OCI-LY7 (cell line): Measurements from ENCODE around the gene SPEF1. TPM values are rescaled to one million over a fixed set of nuclear protein-coding genes. Genes with fewer than 3 reads are reported as not detected.

Source experiments
- BruUV-seq: library from RNA; stranded (reverse); fragments of 400-500 nt; replicated peaks from 2 replicates; lab custom pipeline; 2021; lab: Mats Ljungman, UMichigan
- CTCF ChIA-PET: fragments of 300-600 bp; sonication (Branson Sonifier 250); formaldehyde crosslinking; loops from one replicate; lab custom pipeline; 2022; ENCODE audit warnings: antibody characterized with exemption; ENCODE audit not compliant: unreplicated experiment; lab: Charles Lee
- POLR2A ChIA-PET: fragments of 300-600 bp; sonication (Branson Sonifier 250); formaldehyde crosslinking; loops from one replicate; lab custom pipeline; 2022; ENCODE audit warnings: antibody characterized with exemption; lab: Charles Lee
- DNase-seq: peaks from one replicate; pipeline ENCODE4 v3.0.0-alpha.2; 2015; ENCODE audit warnings: low spot score
- H2AFZ ChIP-seq: fragments of 200-600 bp; sonication (generic), shearing (Covaris generic); 2 replicates; pipeline ENCODE4 v1.6.1; 2014; ENCODE audit warnings: mild to moderate bottlenecking, antibody characterized with exemption, low read length, moderate library complexity
- H3K27ac ChIP-seq: fragments of 200-600 bp; sonication (generic); 2 replicates; pipeline ENCODE4 v1.5.1; 2014; ENCODE audit warnings: mixed run types, low read depth, mild to moderate bottlenecking, moderate library complexity, low read length, inconsistent platforms; ENCODE audit not compliant: poor library complexity, severe bottlenecking
- H3K36me3 ChIP-seq: fragments of 200-600 bp; sonication (generic); 2 replicates; pipeline ENCODE4 v1.6.1; 2014; ENCODE audit warnings: mild to moderate bottlenecking, antibody characterized with exemption, low read length, moderate library complexity, mixed read lengths; ENCODE audit not compliant: insufficient read depth
- H3K4me1 ChIP-seq: fragments of 200-600 bp; sonication (generic); 2 replicates; pipeline ENCODE4 v1.5.1; 2014; ENCODE audit warnings: mild to moderate bottlenecking, low read length; ENCODE audit not compliant: insufficient read depth, poor library complexity, severe bottlenecking
- H3K4me2 ChIP-seq: fragments of 200-600 bp; sonication (generic); 2 replicates; pipeline ENCODE4 v1.6.1; 2014; ENCODE audit warnings: mild to moderate bottlenecking, low read length
- H3K4me3 ChIP-seq: fragments of 200-600 bp; sonication (generic); 2 replicates; pipeline ENCODE4 v1.5.1; 2014; ENCODE audit warnings: mild to moderate bottlenecking, low read depth, low read length; ENCODE audit not compliant: poor library complexity, severe bottlenecking
- H3K79me2 ChIP-seq: fragments of 200-600 bp; sonication (generic); 2 replicates; pipeline ENCODE4 v1.6.1; 2016; ENCODE audit warnings: low read depth, mild to moderate bottlenecking, low read length, moderate library complexity, mixed read lengths; ENCODE audit not compliant: insufficient read depth
- H3K9me2 ChIP-seq: fragments of 200-600 bp; sonication (generic); 2 replicates; pipeline ENCODE4 v1.6.1; 2016; ENCODE audit warnings: mild to moderate bottlenecking, low read length, mixed read lengths; ENCODE audit not compliant: insufficient read depth
- H3K9me3 ChIP-seq: fragments of 200-600 bp; sonication (generic); 2 replicates; pipeline ENCODE4 v1.6.1; 2014; ENCODE audit warnings: mild to moderate bottlenecking, mixed run types, low read length, mixed read lengths
- H4K20me1 ChIP-seq: fragments of 200-600 bp; sonication (generic); 2 replicates; pipeline ENCODE4 v1.6.1; 2014; ENCODE audit warnings: mild to moderate bottlenecking, antibody characterized with exemption, low read length, moderate library complexity, mixed read lengths; ENCODE audit not compliant: insufficient read depth
- EZH2phosphoT487 ChIP-seq: fragments of 200-600 bp; sonication (generic); IDR thresholded peaks from 2 replicates; pipeline ENCODE4 v1.6.1; 2018; ENCODE audit warnings: low read depth, borderline replicate concordance, mild to moderate bottlenecking, mixed run types, antibody characterized with exemption, low read length, moderate library complexity, mixed read lengths
- intact Hi-C: fragments of 100-400 bp; cut with micrococcal nuclease; formaldehyde crosslinking; loops from one replicate; pipeline ENCODE4 v1.10.0; 2022; ENCODE audit not compliant: unreplicated experiment
- total RNA-seq, 2 experiments: library from RNA; depleted of rRNA in 1 of 2; stranded (reverse); fragments of >200 nt in 1 of 2; shearing (Covaris generic) in 1 of 2; gene quantifications; 2 replicates each; pipeline ENCODE4 v1.2.3, GENCODE V29; 2014 to 2022
- TF ChIP-seq, protein P1 (sequence below): fragments of 200-600 bp; sonication (generic); conservative IDR thresholded peaks from 2 replicates; pipeline ENCODE4 v1.5.1; 2014; ENCODE audit warnings: mild to moderate bottlenecking, antibody characterized with exemption, low read length, moderate library complexity, mixed read lengths

Gene SPEF1
- total RNA-seq, 2 experiments from 2014 or later = 0.09 to 0.27 TPM

DNA sequence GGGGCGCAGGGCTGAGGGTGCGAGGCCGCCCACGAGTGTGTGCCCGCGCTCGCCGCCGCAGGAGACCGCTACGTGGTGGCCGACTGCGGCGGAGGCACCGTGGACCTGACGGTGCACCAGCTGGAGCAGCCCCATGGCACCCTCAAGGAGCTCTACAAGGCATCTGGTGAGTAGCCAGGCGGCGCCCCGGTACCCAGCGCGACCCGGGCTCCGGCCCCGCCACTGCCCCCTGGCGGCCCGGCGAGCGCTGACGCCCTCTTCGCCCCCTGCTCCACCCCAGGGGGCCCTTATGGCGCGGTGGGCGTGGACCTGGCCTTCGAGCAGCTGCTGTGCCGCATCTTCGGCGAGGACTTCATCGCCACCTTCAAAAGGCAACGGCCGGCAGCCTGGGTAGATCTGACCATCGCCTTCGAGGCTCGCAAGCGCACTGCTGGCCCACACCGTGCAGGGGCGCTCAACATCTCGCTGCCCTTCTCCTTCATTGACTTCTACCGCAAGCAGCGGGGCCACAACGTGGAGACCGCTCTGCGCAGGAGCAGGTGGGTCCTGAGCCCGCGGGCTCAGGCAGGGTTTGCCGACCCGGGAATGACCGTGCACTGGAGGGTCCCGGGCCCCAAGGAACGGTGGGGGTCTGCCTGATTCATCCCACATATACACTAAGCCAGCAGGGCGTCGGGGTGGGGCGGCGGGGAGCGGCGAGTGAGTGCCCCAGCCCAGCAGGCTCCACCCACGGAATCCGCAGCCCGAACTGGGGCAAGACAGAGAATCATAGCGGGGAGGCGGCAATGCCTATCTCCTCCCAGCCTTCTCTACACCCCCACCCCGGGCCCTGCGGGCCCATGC is 31.3 kb downstream of the SPEF1 start:
- peaks cover 10% of the 10 kb centered on the region; the same call in 1 of the 2 replicates for H3K36me3 ChIP-seq
- H3K4me2 ChIP-seq = no peak overlapping the region
- POLR2A ChIA-PET = interaction anchor here (0.6 kb wide), 1 partner anchor 420 kb away, joined by 3 read pairs; no protein-coding TSS in a partner anchor
- no peak for DNase-seq
- no peak overlapping the region for H3K4me3 ChIP-seq
- H3K79me2 ChIP-seq = no peaks in the 10 kb centered on the region
- TF ChIP-seq EZH2phosphoT487 = no peak
- TF ChIP-seq, protein P1, sequence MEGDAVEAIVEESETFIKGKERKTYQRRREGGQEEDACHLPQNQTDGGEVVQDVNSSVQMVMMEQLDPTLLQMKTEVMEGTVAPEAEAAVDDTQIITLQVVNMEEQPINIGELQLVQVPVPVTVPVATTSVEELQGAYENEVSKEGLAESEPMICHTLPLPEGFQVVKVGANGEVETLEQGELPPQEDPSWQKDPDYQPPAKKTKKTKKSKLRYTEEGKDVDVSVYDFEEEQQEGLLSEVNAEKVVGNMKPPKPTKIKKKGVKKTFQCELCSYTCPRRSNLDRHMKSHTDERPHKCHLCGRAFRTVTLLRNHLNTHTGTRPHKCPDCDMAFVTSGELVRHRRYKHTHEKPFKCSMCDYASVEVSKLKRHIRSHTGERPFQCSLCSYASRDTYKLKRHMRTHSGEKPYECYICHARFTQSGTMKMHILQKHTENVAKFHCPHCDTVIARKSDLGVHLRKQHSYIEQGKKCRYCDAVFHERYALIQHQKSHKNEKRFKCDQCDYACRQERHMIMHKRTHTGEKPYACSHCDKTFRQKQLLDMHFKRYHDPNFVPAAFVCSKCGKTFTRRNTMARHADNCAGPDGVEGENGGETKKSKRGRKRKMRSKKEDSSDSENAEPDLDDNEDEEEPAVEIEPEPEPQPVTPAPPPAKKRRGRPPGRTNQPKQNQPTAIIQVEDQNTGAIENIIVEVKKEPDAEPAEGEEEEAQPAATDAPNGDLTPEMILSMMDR = no peak
- H2AFZ ChIP-seq = no peak overlapping the region
- no peaks in the 10 kb centered on the region for H3K9me3 ChIP-seq
- intact Hi-C loops = no loop called here
- no peaks in the 10 kb centered on the region for H3K4me1 ChIP-seq
- no peaks in the 10 kb centered on the region for H3K9me2 ChIP-seq
- BruUV-seq = no TSS peak
- no peaks in the 10 kb centered on the region for H4K20me1 ChIP-seq
- H3K27ac ChIP-seq = no peak overlapping the region
- CTCF ChIA-PET = no interaction called here

DNA sequence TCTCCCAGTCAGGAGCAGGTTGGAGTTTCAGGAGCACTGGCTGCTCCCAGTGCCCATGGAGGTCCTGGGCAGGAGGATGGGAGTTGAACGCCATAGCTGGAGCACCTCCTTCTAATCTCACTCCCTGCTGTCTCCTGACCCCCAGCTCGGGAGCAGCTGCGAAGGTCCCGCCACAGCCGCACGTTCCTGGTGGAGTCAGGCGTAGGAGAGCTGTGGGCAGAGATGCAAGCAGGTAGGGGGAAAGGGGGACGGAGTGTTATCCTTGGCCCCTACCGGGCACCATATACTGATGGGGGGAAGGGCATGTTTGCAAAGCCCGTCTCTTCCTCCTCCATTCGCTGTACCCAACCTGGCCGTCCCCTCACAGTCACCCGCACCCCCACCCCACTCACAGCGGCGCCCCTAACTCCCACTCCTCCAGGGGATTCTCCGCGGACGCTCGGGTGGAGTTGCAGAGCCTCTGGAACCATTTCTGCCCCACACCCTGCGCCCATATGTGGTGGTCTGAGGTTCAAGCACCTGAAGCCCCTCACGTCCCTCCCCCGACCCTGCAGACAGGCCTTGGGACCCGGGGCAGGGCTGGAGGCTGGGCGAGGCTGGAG is 32.1 kb downstream of the SPEF1 start:
- CTCF ChIA-PET = no interaction called here
- no peaks in the 10 kb centered on the region for H3K79me2 ChIP-seq
- no peaks in the 10 kb centered on the region for H3K9me2 ChIP-seq
- H4K20me1 ChIP-seq = no peaks in the 10 kb centered on the region
- no peak overlapping the region for H3K4me2 ChIP-seq
- H3K27ac ChIP-seq = no peak overlapping the region
- no peak overlapping the region for H3K4me3 ChIP-seq
- TF ChIP-seq EZH2phosphoT487 = no peak
- TF ChIP-seq, protein P1 = no peak
- BruUV-seq = no TSS peak
- no peak for DNase-seq
- H3K36me3 ChIP-seq = peaks cover 10% of the 10 kb centered on the region; the same call in 1 of the 2 replicates
- no peaks in the 10 kb centered on the region for H3K9me3 ChIP-seq
- no peaks in the 10 kb centered on the region for H3K4me1 ChIP-seq
- intact Hi-C loops = no loop called here
- POLR2A ChIA-PET = no interaction called here
- H2AFZ ChIP-seq = no peak overlapping the region

DNA sequence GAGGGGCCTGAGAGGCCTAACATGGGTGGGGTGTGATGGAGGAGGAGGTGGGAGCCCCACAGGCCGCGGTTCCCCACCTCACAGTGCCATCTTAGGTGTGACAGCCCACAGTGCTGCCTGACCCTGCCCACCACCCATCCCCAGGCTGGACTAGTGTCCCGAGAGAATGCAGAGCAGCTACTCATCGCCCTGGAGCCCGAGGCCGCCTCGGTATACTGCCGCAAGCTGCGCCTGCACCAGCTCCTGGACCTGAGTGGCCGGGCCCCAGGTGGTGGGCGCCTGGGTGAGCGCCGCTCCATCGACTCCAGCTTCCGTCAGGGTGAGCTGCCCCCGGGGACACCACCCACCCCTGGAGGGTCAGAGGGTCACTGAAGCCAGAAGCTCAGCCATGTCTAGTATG is 33.2 kb downstream of the SPEF1 start:
- no peak overlapping the region for H2AFZ ChIP-seq
- H3K36me3 ChIP-seq = peaks cover 10% of the 10 kb centered on the region; the same call in 1 of the 2 replicates
- no peak for DNase-seq
- H3K9me2 ChIP-seq = no peaks in the 10 kb centered on the region
- intact Hi-C loops = no loop called here
- no TSS peak for BruUV-seq
- H3K4me3 ChIP-seq = no peak overlapping the region
- H3K4me1 ChIP-seq = no peaks in the 10 kb centered on the region
- no peaks in the 10 kb centered on the region for H3K79me2 ChIP-seq
- no peaks in the 10 kb centered on the region for H3K9me3 ChIP-seq
- TF ChIP-seq, protein P1 = no peak
- TF ChIP-seq EZH2phosphoT487 = no peak
- ChIA-PET POLR2A (interaction anchor here (1.0 kb wide), 1 partner anchor 18 kb away, joined by 4 read pairs; no protein-coding TSS in a partner anchor), CTCF (no interaction called here)
- no peak overlapping the region for H3K27ac ChIP-seq
- no peaks in the 10 kb centered on the region for H4K20me1 ChIP-seq
- no peak overlapping the region for H3K4me2 ChIP-seq
